HG02852 (cell line): ENCODE results near the gene STARD13.
"Not testable (repeated sequence)": the region's sequence is repeated elsewhere in the genome, so short reads cannot be mapped to it uniquely, and the experiment has no call there.

Experiments used
- ATAC-seq: cut with Tn5 transposase; IDR thresholded peaks from one replicate; pipeline ENCODE4 v1.9.1; 2021; ENCODE audit warnings: mild to moderate bottlenecking, moderate library complexity; ENCODE audit not compliant: unreplicated experiment

Gene STARD13

GRCh38 chr13:33260168-33261098, 25.1 kb downstream of the STARD13 start:
- no peak for ATAC-seq

GRCh38 chr13:33259296-33259695, 26.3 kb downstream of the STARD13 start:
- no peak for ATAC-seq

GRCh38 chr13:33258808-33259193, 26.8 kb downstream of the STARD13 start:
- ATAC-seq = no peak

GRCh38 chr13:33257841-33258807, 27.4 kb downstream of the STARD13 start:
- ATAC-seq = no peak

GRCh38 chr13:33256148-33256840, 29.3 kb downstream of the STARD13 start:
- no peak for ATAC-seq

- no peak for ATAC-seq
Observed at GRCh38 chr13:33252135-33252534, 33.4 kb downstream of the STARD13 start.

- ATAC-seq = peak; percentile 94
Observed at GRCh38 chr13:33251131-33251661, 34.4 kb downstream of the STARD13 start.

GRCh38 chr13:33250609-33251008, 34.9 kb downstream of the STARD13 start:
- ATAC-seq = no peak

- ATAC-seq = no peak
Observed at GRCh38 chr13:33249894-33250293, 35.7 kb downstream of the STARD13 start.

- no peak for ATAC-seq
Observed at GRCh38 chr13:33249066-33249465, 36.5 kb downstream of the STARD13 start.

GRCh38 chr13:33245505-33246158, 39.9 kb downstream of the STARD13 start:
- no peak for ATAC-seq

- no peak for ATAC-seq
Observed at GRCh38 chr13:33244907-33245287, 40.7 kb downstream of the STARD13 start.

GRCh38 chr13:33244210-33244906, 41.2 kb downstream of the STARD13 start:
- ATAC-seq = no peak

GRCh38 chr13:33242984-33243617, 42.5 kb downstream of the STARD13 start:
- ATAC-seq = no peak

GRCh38 chr13:33242372-33242771, 43.2 kb downstream of the STARD13 start:
- ATAC-seq = not testable (repeated sequence)

- ATAC-seq = no peak
Observed at GRCh38 chr13:33236021-33236420, 49.5 kb downstream of the STARD13 start.

- ATAC-seq = no peak
Observed at GRCh38 chr13:33235564-33235963, 50.0 kb downstream of the STARD13 start.

GRCh38 chr13:33235078-33235477, 50.5 kb downstream of the STARD13 start:
- no peak for ATAC-seq

GRCh38 chr13:33233547-33233946, 52.0 kb downstream of the STARD13 start:
- no peak for ATAC-seq
